Lower leg skin (tissue), 4 donors: Measurements from ENCODE around the gene MBOAT2. TPM values are rescaled to one million over a fixed set of nuclear protein-coding genes. Genes with fewer than 3 reads are reported as not detected.

Experiments
- DNase-seq, 2 donors: peaks; one replicate each; pipeline ENCODE4 v3.0.0-alpha.2; 2019; ENCODE audit warnings: low spot score in 2 of 2
- H3K4me3 ChIP-seq: fragments of 200-600 bp; sonication (generic); 2 replicates; pipeline ENCODE4 v1.5.1; 2017; ENCODE audit warnings: mild to moderate bottlenecking, low read depth; ENCODE audit not compliant: poor library complexity, severe bottlenecking
- POLR2A ChIP-seq, 2 donors: fragments of 450-650 bp; IDR thresholded peaks; one replicate each; pipeline ENCODE4 v1.6.1; 2016 to 2017; ENCODE audit warnings: antibody characterized with exemption in 2 of 2, mild to moderate bottlenecking in 1 of 2, moderate library complexity in 1 of 2
- WGBS, 2 donors: methylation state at CpG; one replicate each; pipeline ENCODE4 v1.1.5; 2018; 5-methylcytosine and 5-hydroxymethylcytosine counted together
- intact Hi-C: fragments of 100-400 bp; cut with DNase I; formaldehyde crosslinking; loops from one replicate; pipeline ENCODE4 v1.15.0; 2023; ENCODE audit warnings: low total_unique reads
- total RNA-seq, 4 donors: library from RNA; depleted of rRNA; stranded (reverse); fragments of >200 nt; gene quantifications; one replicate each; pipeline ENCODE4 v1.1.0, GENCODE V29; 2016
- TF ChIP-seq, protein P1 (sequence below), 3 donors: fragments of 450-650 bp; IDR thresholded peaks; one replicate each; pipeline ENCODE4 v1.5.1; 2016; ENCODE audit warnings: antibody characterized with exemption in 3 of 3, mild to moderate bottlenecking in 3 of 3, moderate library complexity in 2 of 3

The MBOAT2 gene
- total RNA-seq, 4 donors from 2014 or later, result 47.2 to 92.3 (median 76.4) TPM

DNA sequence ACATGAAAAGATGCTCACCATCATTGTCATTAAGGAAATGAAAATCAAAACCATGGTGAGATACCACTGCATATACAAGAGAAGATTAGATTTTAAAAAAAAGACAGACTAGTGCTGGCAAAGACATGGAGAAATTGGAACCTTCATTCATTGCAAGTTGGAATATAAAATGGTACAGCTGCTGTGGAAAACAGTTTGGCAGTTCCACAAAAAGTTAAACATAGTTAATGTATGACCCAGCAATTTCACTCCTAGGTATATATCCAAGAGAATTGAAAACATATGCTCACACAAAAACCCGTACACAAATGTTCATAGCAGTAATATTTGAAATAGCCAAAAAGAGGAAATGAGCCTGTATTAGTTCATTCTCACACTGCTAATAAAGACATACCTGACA, 33.7 kb upstream of the MBOAT2 start:
- TF ChIP-seq, protein P1, sequence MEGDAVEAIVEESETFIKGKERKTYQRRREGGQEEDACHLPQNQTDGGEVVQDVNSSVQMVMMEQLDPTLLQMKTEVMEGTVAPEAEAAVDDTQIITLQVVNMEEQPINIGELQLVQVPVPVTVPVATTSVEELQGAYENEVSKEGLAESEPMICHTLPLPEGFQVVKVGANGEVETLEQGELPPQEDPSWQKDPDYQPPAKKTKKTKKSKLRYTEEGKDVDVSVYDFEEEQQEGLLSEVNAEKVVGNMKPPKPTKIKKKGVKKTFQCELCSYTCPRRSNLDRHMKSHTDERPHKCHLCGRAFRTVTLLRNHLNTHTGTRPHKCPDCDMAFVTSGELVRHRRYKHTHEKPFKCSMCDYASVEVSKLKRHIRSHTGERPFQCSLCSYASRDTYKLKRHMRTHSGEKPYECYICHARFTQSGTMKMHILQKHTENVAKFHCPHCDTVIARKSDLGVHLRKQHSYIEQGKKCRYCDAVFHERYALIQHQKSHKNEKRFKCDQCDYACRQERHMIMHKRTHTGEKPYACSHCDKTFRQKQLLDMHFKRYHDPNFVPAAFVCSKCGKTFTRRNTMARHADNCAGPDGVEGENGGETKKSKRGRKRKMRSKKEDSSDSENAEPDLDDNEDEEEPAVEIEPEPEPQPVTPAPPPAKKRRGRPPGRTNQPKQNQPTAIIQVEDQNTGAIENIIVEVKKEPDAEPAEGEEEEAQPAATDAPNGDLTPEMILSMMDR (IDR thresholded peaks at IDR 0.05), result no peak
- TF ChIP-seq POLR2A (IDR thresholded peaks at IDR 0.05), result no peak
- intact Hi-C loops, result no loop called here

DNA sequence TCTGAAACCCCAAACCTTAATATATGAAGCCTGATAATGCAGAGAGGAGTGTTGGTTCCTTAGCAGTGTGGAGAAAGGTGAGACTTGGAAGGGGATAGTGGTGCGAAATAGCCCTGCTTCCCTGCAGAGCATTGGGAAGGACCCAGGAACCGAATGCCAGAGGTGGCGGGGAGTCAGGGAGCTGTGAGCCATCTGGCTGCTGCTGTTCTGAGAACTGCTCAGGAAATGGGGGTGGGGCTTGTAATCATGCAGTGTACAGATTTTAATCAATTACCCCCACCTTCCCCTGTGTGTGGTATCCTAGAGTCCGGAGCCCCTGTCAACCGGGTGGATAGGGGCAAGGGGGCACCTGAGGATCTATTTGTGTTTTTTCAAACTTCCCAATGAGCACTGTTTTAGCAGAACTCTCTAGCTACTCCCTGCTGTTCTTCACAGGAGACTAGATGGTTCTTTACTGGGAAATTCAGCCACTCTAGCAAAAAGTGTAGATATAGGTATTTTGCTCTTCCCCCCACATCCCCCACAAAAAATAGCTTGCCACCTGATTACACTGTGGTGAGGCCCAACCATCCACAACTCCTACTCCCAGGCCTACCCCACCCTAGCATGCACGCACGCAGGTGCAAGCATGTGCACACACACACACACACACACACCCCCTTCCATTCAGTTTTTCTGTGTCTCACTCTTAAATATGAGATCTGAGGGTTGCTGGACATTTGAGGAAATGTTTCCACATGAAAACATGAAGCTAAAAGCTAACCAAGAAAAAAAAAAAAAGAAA, 30.1 kb upstream of the MBOAT2 start:
- TF ChIP-seq, protein P1 (IDR thresholded peaks at IDR 0.05), result no peak
- no peak for TF ChIP-seq POLR2A (IDR thresholded peaks at IDR 0.05)
- no peak overlapping the region for H3K4me3 ChIP-seq
- 58 to 63% methylated on average over 7 of the region's 7 CpGs for WGBS, 2 donors
- no peak for DNase-seq
- intact Hi-C loops, result no loop called here

More for the DNA sequence above, 33.7 kb upstream of the MBOAT2 start:
- no peak overlapping the region for H3K4me3 ChIP-seq
- 35 to 55% methylated on average over 1 of the region's 1 CpG for WGBS, 2 donors
- no peak for DNase-seq

DNA sequence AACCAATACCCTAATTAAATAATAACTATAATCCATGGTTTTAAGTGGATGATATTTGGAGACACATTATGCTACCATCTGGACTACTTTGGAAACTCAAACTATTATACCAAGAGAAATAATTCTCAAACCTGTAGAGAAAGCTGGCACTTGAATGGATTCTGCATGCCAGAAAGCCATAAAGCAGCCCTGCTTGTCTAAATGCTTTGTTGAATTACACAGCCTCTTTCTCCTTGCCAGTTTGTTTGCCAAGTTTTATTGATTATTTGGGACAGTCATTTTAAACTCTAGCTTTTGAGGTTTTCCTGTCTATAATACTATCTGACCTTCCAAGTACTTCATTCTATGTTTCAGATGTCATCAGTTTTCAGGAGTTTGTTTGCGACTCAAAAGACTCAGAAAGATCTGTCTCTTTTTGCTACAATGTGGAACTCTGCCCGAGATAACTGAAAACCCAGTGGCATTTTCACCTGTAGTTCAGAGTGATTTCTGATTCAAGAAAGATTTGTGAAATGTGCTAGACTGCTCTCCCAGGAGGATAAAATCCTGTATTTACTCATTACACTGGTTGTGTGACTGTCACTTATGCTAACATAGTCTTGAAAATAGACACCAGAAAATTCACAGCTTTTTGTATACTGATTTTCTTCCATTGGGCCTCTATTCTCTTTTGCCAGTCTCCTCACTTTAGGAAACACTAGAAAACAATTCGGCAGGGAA, 29.2 kb upstream of the MBOAT2 start:
- TF ChIP-seq, protein P1 (IDR thresholded peaks at IDR 0.05), result no peak
- TF ChIP-seq POLR2A (IDR thresholded peaks at IDR 0.05), result no peak
- intact Hi-C loops, result no loop called here
- H3K4me3 ChIP-seq, result no peak overlapping the region
- DNase-seq, result no peak
- 61 to 65% methylated on average over 3 of the region's 3 CpGs for WGBS, 2 donors

DNA sequence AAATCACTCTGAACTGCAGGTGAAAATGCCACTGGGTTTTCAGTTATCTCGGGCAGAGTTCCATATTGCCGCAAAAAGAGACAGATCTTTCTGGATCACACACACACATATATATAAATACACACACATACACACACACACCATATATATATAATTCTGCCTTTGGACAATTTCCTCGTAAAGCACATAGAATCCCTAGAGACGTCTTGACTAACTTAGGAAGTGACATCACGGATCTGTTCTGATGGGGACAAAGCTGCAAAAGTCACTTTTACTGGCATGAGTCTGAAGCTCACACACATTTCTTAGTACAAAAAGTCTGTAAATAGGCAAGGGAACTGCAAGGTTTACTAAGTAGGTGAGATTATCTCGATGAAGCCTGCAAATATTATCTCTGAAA, 28.6 kb upstream of the MBOAT2 start:
- DNase-seq, result no peak
- WGBS, 2 donors, result 81 to 86% methylated on average over 6 of the region's 6 CpGs
- TF ChIP-seq POLR2A (IDR thresholded peaks at IDR 0.05), result no peak
- TF ChIP-seq, protein P1 (IDR thresholded peaks at IDR 0.05), result no peak
- H3K4me3 ChIP-seq, result no peak overlapping the region
- intact Hi-C loops, result no loop called here

DNA sequence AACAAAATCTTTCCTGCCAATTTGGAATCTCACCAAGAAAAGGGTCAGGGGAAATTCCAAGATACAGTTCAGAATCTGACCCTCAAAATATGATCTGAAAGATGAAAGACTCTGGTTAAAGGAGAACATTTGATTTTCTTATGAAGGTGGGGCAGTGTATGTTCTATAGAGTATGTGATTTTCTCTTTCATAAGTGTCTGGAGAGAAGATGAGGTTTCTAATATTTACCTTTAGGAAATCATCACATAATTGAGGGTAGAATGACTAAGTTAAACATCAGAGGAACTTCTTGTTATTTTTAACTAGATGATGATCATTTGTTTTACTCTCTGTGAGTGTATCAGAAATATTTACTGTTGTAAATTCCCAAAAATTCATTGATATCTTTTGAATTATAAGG, 27.8 kb upstream of the MBOAT2 start:
- no peak overlapping the region for H3K4me3 ChIP-seq
- TF ChIP-seq, protein P1 (IDR thresholded peaks at IDR 0.05), result no peak
- TF ChIP-seq POLR2A (IDR thresholded peaks at IDR 0.05), result no peak
- no peak for DNase-seq
- intact Hi-C loops, result no loop called here
